ENCODE results near the gene FES. TPM values are rescaled to one million over a fixed set of nuclear protein-coding genes. Genes with fewer than 3 reads are reported as not detected.

The FES gene
- total RNA-seq, 4 donors from 2014 or later: 62.0 to 183 (median 72.1) TPM

DNA sequence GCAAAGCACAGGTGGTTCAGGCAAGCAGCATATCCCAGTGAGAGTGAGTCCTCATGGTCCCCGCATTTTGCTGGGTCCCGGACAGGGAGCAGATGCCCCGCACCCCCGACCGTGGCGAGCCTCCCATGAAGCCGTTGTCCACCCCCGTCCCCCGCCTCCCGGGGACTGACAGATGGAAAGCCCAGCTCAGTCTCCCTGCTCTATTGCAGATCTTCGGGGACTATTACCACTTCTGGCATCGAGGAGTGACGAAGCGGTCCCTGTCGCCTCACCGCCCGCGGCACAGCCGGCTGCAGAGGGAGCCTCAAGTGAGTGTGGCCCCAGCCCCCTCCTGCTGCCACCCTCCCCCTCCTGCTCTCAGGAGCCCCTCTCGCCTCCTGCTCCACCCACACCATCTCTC lies 8.3 kb upstream of the FES start:
- H3K4me3 ChIP-seq: no peak overlapping the region
- TF ChIP-seq POLR2A (IDR thresholded peaks at IDR 0.05): no peak
- TF ChIP-seq, protein P1, sequence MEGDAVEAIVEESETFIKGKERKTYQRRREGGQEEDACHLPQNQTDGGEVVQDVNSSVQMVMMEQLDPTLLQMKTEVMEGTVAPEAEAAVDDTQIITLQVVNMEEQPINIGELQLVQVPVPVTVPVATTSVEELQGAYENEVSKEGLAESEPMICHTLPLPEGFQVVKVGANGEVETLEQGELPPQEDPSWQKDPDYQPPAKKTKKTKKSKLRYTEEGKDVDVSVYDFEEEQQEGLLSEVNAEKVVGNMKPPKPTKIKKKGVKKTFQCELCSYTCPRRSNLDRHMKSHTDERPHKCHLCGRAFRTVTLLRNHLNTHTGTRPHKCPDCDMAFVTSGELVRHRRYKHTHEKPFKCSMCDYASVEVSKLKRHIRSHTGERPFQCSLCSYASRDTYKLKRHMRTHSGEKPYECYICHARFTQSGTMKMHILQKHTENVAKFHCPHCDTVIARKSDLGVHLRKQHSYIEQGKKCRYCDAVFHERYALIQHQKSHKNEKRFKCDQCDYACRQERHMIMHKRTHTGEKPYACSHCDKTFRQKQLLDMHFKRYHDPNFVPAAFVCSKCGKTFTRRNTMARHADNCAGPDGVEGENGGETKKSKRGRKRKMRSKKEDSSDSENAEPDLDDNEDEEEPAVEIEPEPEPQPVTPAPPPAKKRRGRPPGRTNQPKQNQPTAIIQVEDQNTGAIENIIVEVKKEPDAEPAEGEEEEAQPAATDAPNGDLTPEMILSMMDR (IDR thresholded peaks at IDR 0.05): no peak
- no peak for TF ChIP-seq EP300 (IDR thresholded peaks at IDR 0.05)
- H3K36me3 ChIP-seq: peaks cover 0 to 57% (median 39%) of the 10 kb centered on the region in 3 donors
- no peaks in the 10 kb centered on the region for H3K27me3 ChIP-seq
- peaks cover 0 to 32% (median 23%) of the 10 kb centered on the region in 4 donors for H3K4me1 ChIP-seq
- peak overlapping the region in 1 of 4 donors; percentile 27 for H3K27ac ChIP-seq
- 90 to 92% methylated on average over 19 of the region's 20 CpGs for WGBS, 2 donors
- no peaks in the 10 kb centered on the region for H3K9me3 ChIP-seq
- DNase-seq (ENCODE audit: low spot score in 2 of 2): no peak

DNA sequence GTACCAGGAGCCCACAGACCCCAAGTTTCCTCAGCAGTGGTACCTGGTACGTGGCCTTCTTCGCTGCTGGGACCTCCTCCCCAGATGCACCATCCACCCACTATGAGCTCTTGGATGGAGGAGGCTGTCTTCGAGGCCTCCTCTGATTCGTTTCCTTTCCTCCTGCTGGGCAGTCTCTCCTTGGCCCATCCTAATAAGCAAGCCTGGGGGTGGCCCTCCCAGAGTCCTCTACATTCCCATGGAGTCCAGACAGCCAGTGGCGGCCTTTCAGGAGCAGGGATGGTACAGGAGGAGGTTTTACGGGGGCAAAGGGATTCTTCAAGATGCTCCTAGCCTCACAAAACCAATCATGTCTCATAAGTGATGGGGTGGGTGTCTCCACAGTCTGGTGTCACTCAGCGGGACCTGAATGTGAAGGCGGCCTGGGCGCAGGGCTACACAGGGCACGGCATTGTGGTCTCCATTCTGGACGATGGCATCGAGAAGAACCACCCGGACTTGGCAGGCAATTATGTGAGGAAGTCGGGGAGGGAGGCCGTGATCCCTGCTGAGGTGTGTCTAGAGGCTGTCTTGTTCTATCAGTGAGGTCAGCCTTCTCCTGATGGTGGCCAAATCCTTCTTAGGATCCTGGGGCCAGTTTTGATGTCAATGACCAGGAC lies 7.7 kb upstream of the FES start:
- DNase-seq (ENCODE audit: low spot score in 2 of 2): no peak
- 89 to 91% methylated on average over 15 of the region's 15 CpGs for WGBS, 2 donors
- Histone ChIP-seq H3K27me3 (no peaks in the 10 kb centered on the region), H3K36me3 (peaks cover 0 to 63% (median 39%) of the 10 kb centered on the region in 3 donors), H3K9me3 (no peaks in the 10 kb centered on the region), H3K4me3 (no peak overlapping the region), H3K27ac (no peak overlapping the region), H3K4me1 (peaks cover 0 to 32% (median 23%) of the 10 kb centered on the region in 4 donors)
- TF ChIP-seq, protein P1 (IDR thresholded peaks at IDR 0.05): no peak
- TF ChIP-seq EP300 (IDR thresholded peaks at IDR 0.05) (no peak), POLR2A (IDR thresholded peaks at IDR 0.05) (no peak)

DNA sequence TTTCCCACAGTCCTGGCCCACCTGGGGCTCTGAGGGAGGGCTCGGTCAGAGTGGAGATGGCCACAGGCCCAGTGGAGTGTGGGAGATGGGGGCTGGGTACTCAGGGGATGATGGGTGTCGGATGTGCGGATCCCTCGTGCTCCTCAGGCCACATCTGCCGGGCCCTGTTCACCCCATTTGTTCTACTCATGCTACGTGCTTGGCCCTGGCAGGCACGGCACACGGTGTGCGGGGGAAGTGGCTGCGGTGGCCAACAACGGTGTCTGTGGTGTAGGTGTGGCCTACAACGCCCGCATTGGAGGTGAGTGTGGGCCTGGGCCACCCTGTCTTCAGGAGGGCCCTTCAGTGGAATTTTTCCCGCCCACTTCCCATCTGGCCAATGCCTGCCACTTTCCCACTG lies 7.0 kb upstream of the FES start:
- Histone ChIP-seq H3K4me1 (peaks cover 0 to 31% (median 22%) of the 10 kb centered on the region in 4 donors), H3K36me3 (peaks cover 0 to 70% (median 39%) of the 10 kb centered on the region in 3 donors), H3K9me3 (no peaks in the 10 kb centered on the region), H3K27me3 (no peaks in the 10 kb centered on the region), H3K27ac (no peak overlapping the region), H3K4me3 (no peak overlapping the region)
- 91 to 93% methylated on average over 14 of the region's 14 CpGs for WGBS, 2 donors
- TF ChIP-seq EP300 (IDR thresholded peaks at IDR 0.05): no peak
- no peak for TF ChIP-seq POLR2A (IDR thresholded peaks at IDR 0.05)
- TF ChIP-seq, protein P1 (IDR thresholded peaks at IDR 0.05): no peak
- no peak for DNase-seq (ENCODE audit: low spot score in 2 of 2)

DNA sequence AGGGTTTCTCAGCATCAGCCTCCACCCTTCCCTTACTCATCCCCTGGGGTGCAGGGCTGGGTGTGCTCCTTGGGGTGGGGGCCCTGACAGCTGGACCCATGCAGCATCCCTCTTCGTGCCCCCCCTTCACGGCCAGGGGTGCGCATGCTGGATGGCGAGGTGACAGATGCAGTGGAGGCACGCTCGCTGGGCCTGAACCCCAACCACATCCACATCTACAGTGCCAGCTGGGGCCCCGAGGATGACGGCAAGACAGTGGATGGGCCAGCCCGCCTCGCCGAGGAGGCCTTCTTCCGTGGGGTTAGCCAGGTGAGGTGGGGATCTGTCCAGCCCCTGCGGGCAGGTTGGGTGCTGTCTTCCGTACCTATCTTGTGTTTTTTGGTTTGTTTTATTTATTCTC lies 6.3 kb upstream of the FES start:
- TF ChIP-seq POLR2A (IDR thresholded peaks at IDR 0.05) (no peak), EP300 (IDR thresholded peaks at IDR 0.05) (no peak)
- TF ChIP-seq, protein P1 (IDR thresholded peaks at IDR 0.05): no peak
- Histone ChIP-seq H3K36me3 (peaks cover 0 to 74% (median 39%) of the 10 kb centered on the region in 3 donors), H3K27ac (no peak overlapping the region), H3K4me1 (peaks cover 0 to 31% (median 19%) of the 10 kb centered on the region in 4 donors), H3K4me3 (no peak overlapping the region), H3K27me3 (no peaks in the 10 kb centered on the region), H3K9me3 (no peaks in the 10 kb centered on the region)
- no peak for DNase-seq (ENCODE audit: low spot score in 2 of 2)
- 93% methylated on average over 11 to 13 of the region's 14 CpGs for WGBS, 2 donors

DNA sequence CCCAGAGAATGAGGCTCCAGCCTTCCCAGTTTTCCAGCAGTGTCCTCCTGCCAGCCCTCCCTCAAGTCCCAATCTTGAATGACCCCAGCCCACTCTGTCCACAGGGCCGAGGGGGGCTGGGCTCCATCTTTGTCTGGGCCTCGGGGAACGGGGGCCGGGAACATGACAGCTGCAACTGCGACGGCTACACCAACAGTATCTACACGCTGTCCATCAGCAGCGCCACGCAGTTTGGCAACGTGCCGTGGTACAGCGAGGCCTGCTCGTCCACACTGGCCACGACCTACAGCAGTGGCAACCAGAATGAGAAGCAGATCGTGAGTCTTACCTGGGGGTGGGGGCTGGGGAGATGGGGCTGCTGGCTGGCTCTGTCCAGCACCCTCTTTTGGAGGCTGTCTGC lies 5.6 kb upstream of the FES start:
- WGBS, 2 donors: 84 to 93% methylated on average over 15 of the region's 15 CpGs
- H3K4me1 ChIP-seq: peaks cover 0 to 31% (median 19%) of the 10 kb centered on the region in 4 donors
- H3K9me3 ChIP-seq: no peaks in the 10 kb centered on the region
- no peak for DNase-seq (ENCODE audit: low spot score in 2 of 2)
- TF ChIP-seq, protein P1 (IDR thresholded peaks at IDR 0.05): no peak
- TF ChIP-seq POLR2A (IDR thresholded peaks at IDR 0.05) (no peak), EP300 (IDR thresholded peaks at IDR 0.05) (no peak)
- H3K36me3 ChIP-seq: peaks cover 0 to 74% (median 39%) of the 10 kb centered on the region in 3 donors
- no peak overlapping the region for H3K27ac ChIP-seq
- H3K4me3 ChIP-seq: no peak overlapping the region
- H3K27me3 ChIP-seq: no peaks in the 10 kb centered on the region

Data from tibial nerve (tissue), 4 donors.